Measurements from ENCODE around the gene EBI3. TPM values are rescaled to one million over a fixed set of nuclear protein-coding genes. Genes with fewer than 3 reads are reported as not detected.
A peak's percentile ranks its signal among the peaks of the same experiment; 100 is the strongest.

The EBI3 gene
- total RNA-seq, 1 experiment from 2014 or later: 1.4 TPM

GRCh38 chr19:4181053-4181508 lies 48.2 kb upstream of the EBI3 start:
- DNase-seq: no peak
- Histone ChIP-seq H4K20me1 (ENCODE audit: control insufficient read depth, insufficient read depth, insufficient read length) (no peaks in the 10 kb centered on the region), H3K9me3 (ENCODE audit: control insufficient read depth, low read depth, low read length) (no peaks in the 10 kb centered on the region), H3K4me1 (ENCODE audit: insufficient read depth, low read length) (no peaks in the 10 kb centered on the region), H3K4me2 (ENCODE audit: insufficient read depth, insufficient read length, low read length) (no peak overlapping the region), H3K23ac (ENCODE audit: insufficient read length, low read depth, low read length) (no peak overlapping the region), H2BK5ac (ENCODE audit: insufficient read length, low read length) (no peak overlapping the region), H3K79me2 (ENCODE audit: insufficient read depth, low read length) (no peaks in the 10 kb centered on the region), H3T11ph (ENCODE audit: low read length) (no peak overlapping the region), H2AK5ac (ENCODE audit: insufficient read length, low read length) (no peak overlapping the region), H2BK15ac (ENCODE audit: low read depth, low read length) (no peak overlapping the region), H3K18ac (ENCODE audit: insufficient read length, low read depth, low read length) (no peak overlapping the region), H3K14ac (ENCODE audit: insufficient read depth, low read length) (no peak overlapping the region), H2BK20ac (ENCODE audit: low read depth, low read length, poor library complexity, severe bottlenecking) (no peak overlapping the region), H3K23me2 (ENCODE audit: insufficient read length, low read depth, low read length, poor library complexity, severe bottlenecking) (peaks cover 6% of the 10 kb centered on the region), H3K4ac (ENCODE audit: low read depth, low read length) (no peak overlapping the region), H3K56ac (ENCODE audit: insufficient read length, low read depth, low read length) (no peak overlapping the region), H4K91ac (ENCODE audit: insufficient read length, low read depth, low read length) (no peak overlapping the region), H3K27ac (ENCODE audit: insufficient read length, low read depth, low read length) (no peak overlapping the region), H2AFZ (ENCODE audit: low read length) (no peak overlapping the region), H2BK12ac (ENCODE audit: insufficient read length, low read depth, low read length) (no peak overlapping the region), H3K79me1 (ENCODE audit: insufficient read depth, low read depth, low read length, poor library complexity, severe bottlenecking) (no peaks in the 10 kb centered on the region), H4K5ac (ENCODE audit: insufficient read length, low read depth, low read length) (no peak overlapping the region), H4K8ac (replicated peaks; ENCODE audit: insufficient read length, low read depth, low read length) (no peak overlapping the region), H2BK120ac (ENCODE audit: low read depth, low read length, poor library complexity, severe bottlenecking) (no peak overlapping the region), H3K27me3 (ENCODE audit: insufficient read depth, low read length) (no peaks in the 10 kb centered on the region), H3K9ac (ENCODE audit: extremely low read depth, insufficient read length, low read length) (no peak overlapping the region)
- Mint-ChIP-seq H3K27me3 (ENCODE audit: low read depth) (peaks cover 4% of the 10 kb centered on the region; the same call in 1 of the 2 replicates), H3K36me3 (ENCODE audit: insufficient read depth in 1 of 3, low read depth in 3 of 3) (peaks cover 3 to 18% (median 13%) of the 10 kb centered on the region in 3 experiments; a peak in 5 of 7 replicates), H3K4me1 (peaks cover 7 to 22% of the 10 kb centered on the region in 2 experiments), H3K27ac (no peak overlapping the region), H3K4me3 (peak overlapping the region; percentile 97 to 99), H3K9me3 (no peaks in the 10 kb centered on the region; a peak in 1 of 5 replicates)
- no peak for TF ChIP-seq CTCF (conservative IDR thresholded peaks at IDR 0.05)
- WGBS (ENCODE audit: extremely low coverage, insufficient read length, low lambda C conversion rate): no CpG with 5 or more reads among the region's 2 CpGs
